GM08714 (cell line): ENCODE data around the gene JAK2.
"Not testable (repeated sequence)": the region's sequence is repeated elsewhere in the genome, so short reads cannot be mapped to it uniquely, and the experiment has no call there.

Experiments used
- H3K4me3 ChIP-seq: fragments of 200-500 bp; sonication (Bioruptor generic); 2 replicates; pipeline ENCODE4 v1.5.1; 2014; ENCODE audit warnings: mild to moderate bottlenecking, low read length, inconsistent platforms
- ZNF274 ChIP-seq: IDR thresholded peaks from 2 replicates; pipeline ENCODE4 v1.6.1; 2012; ENCODE audit warnings: mild to moderate bottlenecking, low read depth, low read length

The JAK2 gene

DNA sequence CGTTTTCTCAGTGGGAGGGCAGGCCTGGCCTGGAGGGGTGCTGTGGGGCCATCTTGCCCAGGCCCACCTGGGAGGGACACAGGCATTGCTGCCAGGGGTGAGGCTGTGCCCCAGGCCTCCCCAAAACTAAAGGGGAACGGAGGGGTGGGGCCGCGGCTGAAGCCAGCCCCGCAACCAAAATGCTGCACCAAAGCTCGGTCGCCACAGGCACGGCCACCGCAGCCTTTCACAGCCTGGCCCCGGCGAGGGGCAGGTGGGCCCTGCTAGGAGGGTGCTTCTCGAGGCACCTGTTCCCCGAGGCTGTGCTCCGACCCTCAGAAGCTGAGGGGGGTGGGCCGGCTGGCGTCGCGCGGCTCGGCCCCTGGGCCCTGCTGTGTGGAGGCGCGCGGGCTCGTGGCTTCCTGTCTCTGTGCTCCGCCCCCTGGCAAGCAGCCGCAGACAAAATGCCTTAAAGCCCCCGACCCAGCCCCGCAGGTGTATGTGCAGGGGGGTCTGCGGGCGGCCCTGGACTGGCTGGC, 57.6 kb downstream of the JAK2 start:
- peak overlapping the region; percentile 29; the same call in 1 of the 2 replicates for H3K4me3 ChIP-seq
- no peak for TF ChIP-seq ZNF274

DNA sequence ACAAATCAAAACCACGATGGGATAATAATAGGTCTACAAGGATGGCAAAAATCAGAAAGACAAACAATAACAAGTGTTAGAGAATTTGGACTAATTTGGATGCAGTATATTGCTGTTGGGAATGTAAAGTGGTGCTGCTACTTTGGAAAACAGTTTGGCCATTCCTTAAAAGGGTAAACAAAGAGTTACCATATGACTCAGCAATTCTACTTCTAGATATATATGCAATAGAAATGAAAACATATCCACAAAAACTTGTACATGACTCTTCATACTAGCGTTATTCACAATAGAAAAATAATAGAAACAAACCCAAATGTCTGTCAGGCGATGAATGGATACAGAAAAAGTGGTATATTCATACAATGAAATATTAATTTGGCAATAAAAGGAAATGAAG, 58.3 kb downstream of the JAK2 start:
- no peak for TF ChIP-seq ZNF274
- H3K4me3 ChIP-seq = peak overlapping the region; percentile 29; the same call in 1 of the 2 replicates

DNA sequence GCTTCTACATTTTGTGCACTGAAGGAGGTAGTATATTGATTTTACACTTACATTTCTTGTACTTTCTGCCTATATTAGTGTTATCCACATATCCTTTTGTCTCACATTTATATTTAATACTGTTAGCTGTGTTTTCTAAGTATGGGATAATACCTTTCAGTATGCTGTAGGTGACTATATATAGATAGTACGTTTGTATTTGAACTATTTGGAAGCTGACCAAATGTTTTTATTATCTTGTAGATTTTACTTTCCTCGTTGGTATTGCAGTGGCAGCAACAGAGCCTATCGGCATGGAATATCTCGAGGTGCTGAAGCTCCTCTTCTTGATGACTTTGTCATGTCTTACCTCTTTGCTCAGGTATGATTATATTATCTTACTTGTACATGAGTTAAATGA, 59.1 kb downstream of the JAK2 start:
- no peak for TF ChIP-seq ZNF274
- H3K4me3 ChIP-seq = no peak overlapping the region

DNA sequence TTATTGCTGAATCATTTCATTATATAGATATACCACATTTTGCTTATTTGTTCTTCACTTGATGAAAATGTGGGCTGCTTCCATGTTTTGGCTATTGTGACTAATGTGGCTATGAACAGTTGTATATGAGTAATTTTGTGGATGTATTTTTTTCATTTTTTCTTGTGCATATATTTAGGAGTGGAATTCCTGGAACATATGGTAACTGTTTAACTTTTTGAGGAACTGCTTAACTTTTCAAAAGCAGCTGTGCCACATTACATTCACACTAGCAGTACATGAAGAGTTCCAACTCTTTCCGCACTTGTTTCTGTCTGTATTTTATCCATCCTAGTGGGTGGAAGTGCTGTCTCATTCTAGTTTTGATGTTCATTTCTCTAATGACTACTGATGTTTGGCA, 67.8 kb downstream of the JAK2 start:
- H3K4me3 ChIP-seq = no peak overlapping the region
- TF ChIP-seq ZNF274 = no peak

DNA sequence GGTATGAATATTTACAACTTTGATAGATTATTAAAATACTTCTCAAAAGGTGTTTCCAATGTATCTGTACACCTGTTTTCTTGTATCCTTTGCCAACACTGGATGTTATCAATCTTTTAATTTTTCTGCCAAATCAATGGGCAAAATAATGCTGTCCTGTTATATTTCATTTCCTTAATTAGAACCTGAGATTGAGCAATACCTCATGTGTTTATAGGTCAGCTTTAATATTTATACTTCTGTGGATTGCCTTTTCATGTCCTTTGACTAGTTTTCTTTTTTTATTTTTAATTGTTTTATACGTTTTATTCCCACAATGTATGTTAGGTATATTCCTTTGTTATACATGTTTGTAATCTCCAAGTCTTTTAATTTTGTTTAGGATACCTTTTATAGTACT, 77.6 kb downstream of the JAK2 start:
- TF ChIP-seq ZNF274 = no peak

DNA sequence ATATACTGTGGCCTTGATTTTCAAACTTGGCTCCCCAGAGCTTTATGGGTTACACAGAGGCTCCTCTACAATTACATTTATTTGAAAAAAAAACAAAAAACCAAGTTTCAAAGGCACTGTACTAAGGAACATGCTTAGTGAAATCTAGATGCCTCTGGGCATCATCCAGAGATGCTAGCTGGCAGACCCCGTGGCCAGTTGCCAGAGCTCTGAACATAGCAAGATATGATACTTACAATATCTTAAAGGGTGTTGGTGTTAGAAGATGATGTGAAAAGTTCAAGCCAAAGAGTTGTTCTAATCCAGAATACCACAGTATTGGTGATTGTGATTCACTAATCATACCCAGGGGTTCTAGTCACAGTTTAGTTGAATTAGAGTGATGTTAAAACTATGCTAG, 87.8 kb downstream of the JAK2 start:
- no peak for TF ChIP-seq ZNF274
- no peak overlapping the region for H3K4me3 ChIP-seq

More for the DNA sequence above, 77.6 kb downstream of the JAK2 start:
- H3K4me3 ChIP-seq = no peak overlapping the region

DNA sequence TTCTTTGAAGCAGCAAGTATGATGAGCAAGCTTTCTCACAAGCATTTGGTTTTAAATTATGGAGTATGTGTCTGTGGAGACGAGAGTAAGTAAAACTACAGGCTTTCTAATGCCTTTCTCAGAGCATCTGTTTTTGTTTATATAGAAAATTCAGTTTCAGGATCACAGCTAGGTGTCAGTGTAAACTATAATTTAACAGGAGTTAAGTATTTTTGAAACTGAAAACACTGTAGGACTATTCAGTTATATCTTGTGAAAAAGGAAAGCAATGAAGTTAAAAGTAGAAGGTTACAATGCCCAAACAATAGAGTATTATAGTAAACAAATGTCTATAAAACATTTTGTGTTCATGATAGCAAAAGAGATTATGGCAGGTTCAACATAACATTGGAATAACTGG, 88.6 kb downstream of the JAK2 start:
- no peak overlapping the region for H3K4me3 ChIP-seq
- no peak for TF ChIP-seq ZNF274

DNA sequence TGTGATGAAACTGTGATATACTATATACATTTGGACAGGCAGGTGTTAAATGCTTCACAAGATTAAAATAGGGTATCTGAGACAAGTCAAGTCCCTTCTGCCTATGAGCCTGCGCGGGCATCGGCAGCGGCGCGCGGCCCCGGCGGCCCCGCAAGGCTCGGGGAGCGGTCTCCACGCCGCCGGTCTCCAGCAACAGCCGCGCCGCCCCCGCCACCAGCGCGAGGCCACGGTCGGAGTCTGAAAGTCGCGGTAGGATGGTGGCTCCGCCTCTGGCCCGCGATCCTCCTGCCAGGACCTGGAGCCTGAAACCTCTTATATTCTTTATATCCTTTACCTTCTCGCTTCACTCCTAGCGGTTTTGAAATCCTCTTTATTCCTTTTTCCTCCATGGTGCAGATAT, 100.9 kb downstream of the JAK2 start:
- no peak overlapping the region for H3K4me3 ChIP-seq
- TF ChIP-seq ZNF274 = no peak

DNA sequence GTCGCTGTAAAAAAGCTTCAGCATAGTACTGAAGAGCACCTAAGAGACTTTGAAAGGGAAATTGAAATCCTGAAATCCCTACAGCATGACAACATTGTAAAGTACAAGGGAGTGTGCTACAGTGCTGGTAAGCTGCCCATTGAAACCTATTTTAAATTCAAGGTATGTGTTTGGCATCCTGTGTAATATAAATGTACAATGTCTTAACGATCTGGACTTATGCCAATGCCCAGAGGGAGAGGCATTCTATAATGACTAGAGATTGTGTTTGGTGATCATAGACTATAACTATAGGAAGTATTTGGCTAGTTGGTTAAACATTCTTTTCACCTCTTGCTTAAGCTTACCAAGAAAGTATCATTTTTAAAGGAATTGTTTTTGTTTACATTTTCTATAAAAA, 104.7 kb downstream of the JAK2 start:
- no peak overlapping the region for H3K4me3 ChIP-seq
- TF ChIP-seq ZNF274 = no peak

DNA sequence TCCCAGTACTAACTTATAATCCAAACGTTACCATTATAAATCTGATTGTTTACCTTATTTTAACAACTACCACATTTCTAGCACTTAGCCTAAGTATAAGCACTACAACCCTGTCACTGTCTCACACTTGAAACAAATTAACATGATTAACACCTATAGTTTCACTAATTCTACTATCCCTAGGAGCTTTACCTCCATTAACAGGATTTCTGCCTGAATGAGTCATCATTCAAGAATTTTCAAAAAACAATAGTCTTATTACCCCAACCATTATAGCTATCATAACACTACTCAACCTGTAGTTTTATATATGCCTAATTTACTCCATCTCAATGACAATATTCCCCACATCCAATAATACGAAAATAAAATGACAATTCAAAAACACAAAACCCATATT, 110.7 kb downstream of the JAK2 start:
- TF ChIP-seq ZNF274 = no peak
- no peak overlapping the region for H3K4me3 ChIP-seq

DNA sequence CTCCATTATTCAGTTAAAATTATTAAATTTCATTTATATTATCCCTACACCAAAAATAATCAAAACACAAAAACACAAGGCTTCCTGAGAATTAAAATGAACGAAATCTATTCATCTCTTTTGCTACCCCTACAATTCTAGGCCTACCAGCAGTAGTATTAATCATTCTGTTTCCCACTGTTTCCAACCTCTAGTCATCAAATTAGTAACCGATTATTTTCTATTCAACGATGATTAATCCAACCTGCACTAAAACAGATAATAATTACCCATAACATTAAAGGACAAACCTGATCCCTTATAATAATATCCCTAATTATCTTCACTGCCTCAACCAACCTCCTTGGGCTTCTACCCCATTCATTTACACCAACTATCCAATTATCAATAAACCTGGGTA, 114.4 kb downstream of the JAK2 start:
- TF ChIP-seq ZNF274 = no peak
- H3K4me3 ChIP-seq = no peak overlapping the region

DNA sequence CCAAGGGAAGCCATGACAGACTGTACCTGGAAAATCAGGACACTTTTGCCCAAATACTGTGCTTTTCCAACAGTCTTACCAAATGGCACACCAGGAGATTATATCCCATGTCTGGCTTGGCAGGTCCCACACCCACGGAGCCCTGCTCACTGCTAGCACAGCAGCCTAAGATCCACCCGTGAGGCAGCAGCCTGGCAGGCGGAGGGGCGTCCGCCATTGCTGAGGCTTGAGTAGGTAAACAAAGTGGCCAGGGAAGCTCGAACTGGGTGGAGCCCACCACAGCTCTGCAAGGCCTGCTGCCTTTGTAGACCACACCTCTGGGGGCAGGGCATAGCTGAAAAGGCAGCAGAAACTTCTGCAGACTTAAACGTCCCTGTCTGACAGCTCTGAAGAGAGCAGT, 116.1 kb downstream of the JAK2 start:
- H3K4me3 ChIP-seq = not testable (repeated sequence)

DNA sequence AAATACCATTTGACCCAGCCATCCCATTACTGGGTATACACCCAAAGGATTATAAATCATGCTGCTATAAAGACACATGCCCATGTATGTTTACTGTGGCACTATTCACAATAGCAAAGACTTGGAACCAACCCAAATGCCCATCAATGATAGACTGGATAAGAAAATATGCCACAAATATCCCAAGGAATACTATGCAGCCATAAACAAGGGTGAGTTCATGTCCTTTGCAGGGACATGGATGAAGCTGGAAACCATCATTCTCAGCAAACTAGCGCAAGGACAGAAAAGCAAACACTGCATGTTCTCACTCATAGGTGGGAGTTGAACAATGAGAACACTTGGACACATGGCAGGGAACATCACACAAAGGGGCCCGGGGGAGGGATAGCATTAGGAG, 121.4 kb downstream of the JAK2 start:
- H3K4me3 ChIP-seq = not testable (repeated sequence)

DNA sequence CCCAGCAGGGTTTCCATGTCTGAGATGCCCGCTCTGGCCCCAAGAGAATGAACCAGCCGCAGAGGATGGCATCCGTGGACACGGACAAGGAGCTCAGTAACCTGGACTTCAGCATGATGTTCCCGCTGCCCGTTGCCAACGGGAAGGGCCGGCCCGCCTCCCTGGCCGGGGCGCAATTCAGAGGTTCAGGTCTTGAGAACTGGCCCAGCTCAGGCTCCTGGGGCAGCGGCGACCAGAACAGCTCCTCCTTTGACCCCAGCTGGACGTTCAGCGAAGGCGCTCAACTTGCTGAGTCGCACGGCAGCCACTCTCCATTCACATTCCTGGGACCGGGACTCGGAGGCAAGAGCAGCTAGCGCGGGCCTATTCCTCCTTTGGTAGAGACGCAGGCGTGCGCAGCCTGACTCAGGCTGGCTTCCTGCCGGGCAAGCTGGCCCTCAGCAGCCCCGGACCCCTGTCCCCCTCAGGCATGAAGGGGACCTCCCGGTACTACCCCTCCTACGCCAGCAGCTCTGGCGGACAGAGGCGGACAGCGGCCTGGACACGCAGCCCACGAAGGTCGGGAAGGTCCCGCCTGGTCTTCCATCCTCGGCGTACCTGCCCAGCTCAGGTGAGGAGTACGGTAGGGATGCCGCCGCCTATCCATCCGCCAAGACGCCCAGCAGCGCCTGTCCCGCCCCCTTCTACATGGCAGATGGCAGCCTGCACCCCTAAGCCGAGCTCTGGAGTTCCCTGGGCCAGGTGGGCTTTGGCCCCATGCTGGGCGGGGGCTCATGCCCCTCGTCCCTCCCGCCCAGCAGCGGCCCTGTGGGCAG, 126.0 kb downstream of the JAK2 start:
- no peak overlapping the region for H3K4me3 ChIP-seq
- no peak for TF ChIP-seq ZNF274

DNA sequence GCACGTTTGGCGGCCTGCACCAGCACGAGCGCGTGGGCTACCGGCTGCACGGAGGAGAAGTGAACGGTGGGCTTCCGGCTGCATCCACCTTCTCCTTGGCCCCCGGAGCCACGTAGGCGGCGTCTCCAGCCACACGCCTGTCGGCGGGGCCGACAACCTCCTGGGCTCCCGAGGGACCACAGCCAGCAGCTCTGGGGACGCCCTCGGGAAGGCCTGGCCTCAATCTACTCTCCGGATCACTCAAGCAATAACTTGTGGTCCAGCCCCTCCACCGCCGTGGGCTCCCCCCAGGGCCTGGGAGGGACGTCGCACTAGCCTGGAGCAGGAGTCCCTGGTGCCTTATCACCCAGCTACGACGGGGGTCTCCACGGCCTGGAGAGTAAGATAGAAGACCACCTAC, 126.6 kb downstream of the JAK2 start:
- no peak for TF ChIP-seq ZNF274

DNA sequence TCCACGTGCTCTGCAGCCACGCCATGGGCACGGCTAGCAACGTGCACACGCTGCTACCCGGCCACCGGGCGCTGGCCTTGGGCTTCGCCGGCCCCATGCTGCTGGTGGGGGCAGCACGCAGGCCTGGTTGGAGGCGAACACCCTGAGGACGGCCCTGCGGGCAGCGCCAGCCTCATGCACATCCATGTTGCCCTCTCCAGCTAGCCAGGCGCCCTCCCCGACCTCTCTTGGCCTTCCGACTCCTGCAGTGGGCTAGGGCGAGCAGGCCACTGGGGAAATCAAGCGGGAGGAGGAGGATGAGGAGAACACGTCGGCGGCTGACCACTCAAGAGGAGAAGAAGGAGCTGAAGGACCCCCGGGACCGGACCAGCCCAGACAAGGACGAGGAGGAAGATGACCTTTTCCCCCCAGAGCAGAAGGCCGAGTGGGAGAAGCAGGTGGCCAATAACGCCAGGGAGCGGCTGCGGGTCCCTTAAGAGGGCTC, 127.1 kb downstream of the JAK2 start:
- no peak overlapping the region for H3K4me3 ChIP-seq
- TF ChIP-seq ZNF274 = no peak

More for the DNA sequence above, 126.6 kb downstream of the JAK2 start:
- no peak overlapping the region for H3K4me3 ChIP-seq

DNA sequence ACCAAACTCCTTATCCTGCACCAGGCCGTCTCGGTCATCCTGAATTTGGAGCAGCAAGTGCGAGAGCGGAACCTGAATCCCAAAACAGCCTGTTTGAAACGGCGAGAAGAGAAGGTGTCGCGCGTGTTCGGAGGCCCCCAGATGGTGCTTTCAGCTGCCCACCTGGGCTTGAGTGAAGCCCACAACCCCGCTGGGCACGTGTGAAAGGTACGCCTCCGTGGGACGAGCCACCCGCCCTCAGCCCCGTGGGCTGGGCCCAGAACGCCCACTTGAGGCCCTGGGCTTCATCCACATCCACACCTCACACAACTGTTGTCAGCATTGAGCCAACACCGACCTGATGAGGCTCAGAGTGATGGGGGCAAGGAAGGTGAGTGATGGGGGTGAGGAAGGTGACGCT, 127.6 kb downstream of the JAK2 start:
- H3K4me3 ChIP-seq = no peak overlapping the region
- TF ChIP-seq ZNF274 = no peak
